SK-N-SH (cell line): ENCODE measurements around the gene CD300LF. TPM values are rescaled to one million over a fixed set of nuclear protein-coding genes. Genes with fewer than 3 reads are reported as not detected.

ENCODE experiments used
- CTCF ChIA-PET: fragments of 300-600, 350-600 bp; formaldehyde crosslinking; extraction: SDS; loops from one replicate; lab custom pipeline; 2021; lab: Yijun Ruan, JAX
- POLR2A ChIA-PET: fragments of 350-600 bp; sonication (Branson Sonifier 250); formaldehyde crosslinking; extraction: SDS; loops from one replicate; lab custom pipeline; 2020; ENCODE audit warnings: antibody characterized with exemption, inconsistent platforms; lab: Yijun Ruan, JAX
- DNase-seq: peaks from one replicate; pipeline ENCODE4 v3.0.0; 2012
- H2AFZ ChIP-seq: fragments of 200-600 bp; sonication (generic); 2 replicates; pipeline ENCODE4 v1.8.1; 2016; ENCODE audit warnings: antibody characterized with exemption, mild to moderate bottlenecking, low read depth
- H3F3A ChIP-seq: fragments of 200-600 bp; sonication (generic); replicated peaks from 2 replicates; pipeline ENCODE3; 2016; ENCODE audit warnings: antibody characterized with exemption, mild to moderate bottlenecking; ENCODE audit not compliant: insufficient read depth
- H3K27ac ChIP-seq, 2 experiments: fragments of 200-500 bp in 1 of 2; fragments of 200-600 bp in 1 of 2; sonication (Bioruptor generic) in 1 of 2; sonication (generic), shearing (Covaris generic) in 1 of 2; 2 replicates each; pipeline versions ENCODE4 v1.5.1 to v1.6.1; 2014 to 2016; ENCODE audit warnings: low read depth in 2 of 2, inconsistent platforms in 1 of 2, low read length in 1 of 2, mild to moderate bottlenecking in 1 of 2, mixed read lengths in 1 of 2
- H3K27me3 ChIP-seq: fragments of 200-600 bp; sonication (generic), shearing (Covaris generic); 2 replicates; pipeline ENCODE4 v1.6.1; 2016; ENCODE audit warnings: mixed run types; ENCODE audit not compliant: insufficient read depth
- H3K36me3 ChIP-seq, 2 experiments: fragments of 200-500 bp in 1 of 2; fragments of 200-600 bp in 1 of 2; sonication (Bioruptor generic) in 1 of 2; sonication (generic) in 1 of 2; replicated peaks in 1 of 2; 2 replicates each; pipeline versions ENCODE3 to v1.5.1; 2014 to 2016; ENCODE audit warnings: low read length in 1 of 2, mild to moderate bottlenecking in 1 of 2; ENCODE audit not compliant: insufficient read depth in 2 of 2, control insufficient read depth in 1 of 2
- H3K4me1 ChIP-seq, 2 experiments: fragments of 200-500 bp in 1 of 2; fragments of 200-600 bp in 1 of 2; sonication (Bioruptor generic) in 1 of 2; sonication (generic), shearing (Covaris generic) in 1 of 2; 2 replicates each; pipeline versions ENCODE4 v1.5.1 to v1.6.1; 2014 to 2016; ENCODE audit warnings: low read depth in 1 of 2, low read length in 1 of 2, mixed run types in 1 of 2; ENCODE audit not compliant: insufficient read depth in 2 of 2, control insufficient read depth in 1 of 2
- H3K4me2 ChIP-seq: fragments of 200-600 bp; sonication (generic), shearing (Covaris generic); 2 replicates; pipeline ENCODE4 v1.6.1; 2017; ENCODE audit warnings: mixed run types
- H3K4me3 ChIP-seq, 2 experiments: fragments of 200-500 bp in 1 of 2; fragments of 200-600 bp in 1 of 2; sonication (Bioruptor generic) in 1 of 2; sonication (generic), shearing (Covaris generic) in 1 of 2; 2 replicates each; pipeline versions ENCODE4 v1.5.1 to v1.8.1; 2014 to 2016; ENCODE audit warnings: low read depth in 2 of 2, inconsistent platforms in 1 of 2, low read length in 1 of 2, mild to moderate bottlenecking in 1 of 2, mixed read lengths in 1 of 2, moderate library complexity in 1 of 2
- H3K79me2 ChIP-seq: fragments of 200-600 bp; sonication (generic); 2 replicates; pipeline ENCODE4 v1.8.1; 2017; ENCODE audit warnings: mild to moderate bottlenecking; ENCODE audit not compliant: insufficient read depth
- H3K9ac ChIP-seq: fragments of 200-600 bp; sonication (generic); 2 replicates; pipeline ENCODE4 v1.6.1; 2017; ENCODE audit warnings: mixed run types
- H3K9me2 ChIP-seq: fragments of 200-600 bp; sonication (generic); 2 replicates; pipeline ENCODE4 v1.6.1; 2017; ENCODE audit warnings: mixed run types
- H3K9me3 ChIP-seq: fragments of 200-600 bp; sonication (generic); 2 replicates; pipeline ENCODE4 v1.6.1; 2017; ENCODE audit warnings: mixed run types, mild to moderate bottlenecking, moderate library complexity
- H4K20me1 ChIP-seq: fragments of 200-600 bp; sonication (generic); 2 replicates; pipeline ENCODE4 v1.6.1; 2017; ENCODE audit warnings: mild to moderate bottlenecking, mixed run types; ENCODE audit not compliant: insufficient read depth
- CHD2 ChIP-seq: fragments of 150-350 bp; IDR thresholded peaks from 2 replicates; pipeline ENCODE4 v1.6.1; 2018; ENCODE audit warnings: low read length; ENCODE audit not compliant: partially characterized antibody
- EP300 ChIP-seq, 2 experiments: IDR thresholded peaks; 2 replicates each; pipeline versions ENCODE4 v1.4.0 to v1.6.1; 2012; ENCODE audit warnings: borderline replicate concordance in 1 of 2, low read depth in 1 of 2, low read length in 1 of 2
- EZH2phosphoT487 ChIP-seq: fragments of 200-600 bp; sonication (generic); IDR thresholded peaks from 2 replicates; pipeline ENCODE4 v1.6.1; 2017; ENCODE audit warnings: low read depth, mixed run types, mild to moderate bottlenecking, antibody characterized with exemption, moderate library complexity, borderline replicate concordance
- FOSL2 ChIP-seq: IDR thresholded peaks from 2 replicates; pipeline ENCODE4 v1.4.0; 2012; ENCODE audit warnings: low read depth, mild to moderate bottlenecking, moderate library complexity, borderline replicate concordance
- FOXM1 ChIP-seq: IDR thresholded peaks from 2 replicates; pipeline ENCODE4 v1.4.0; 2012; ENCODE audit warnings: low read depth, mild to moderate bottlenecking
- GABPA ChIP-seq: IDR thresholded peaks from 2 replicates; pipeline ENCODE4 v1.4.0; 2012; ENCODE audit warnings: low read depth, mild to moderate bottlenecking
- MAX ChIP-seq: IDR thresholded peaks from 2 replicates; pipeline ENCODE4 v1.4.0; 2012; ENCODE audit warnings: low read depth
- MXI1 ChIP-seq: IDR thresholded peaks from 2 replicates; pipeline ENCODE4 v1.6.1; 2012; ENCODE audit warnings: mild to moderate bottlenecking, low read depth, low read length, improper control_type of control experiment
- NFIC ChIP-seq: IDR thresholded peaks from 2 replicates; pipeline ENCODE4 v1.4.0; 2012; ENCODE audit warnings: borderline replicate concordance
- NRF1 ChIP-seq: IDR thresholded peaks from 2 replicates; pipeline ENCODE4 v1.6.1; 2012; ENCODE audit warnings: low read depth, mild to moderate bottlenecking, low read length
- PBX3 ChIP-seq: IDR thresholded peaks from 2 replicates; pipeline ENCODE4; 2012
- POLR2AphosphoS5 ChIP-seq: IDR thresholded peaks from 2 replicates; pipeline ENCODE4 v1.6.1; 2012; ENCODE audit warnings: low read depth, low read length
- RAD21 ChIP-seq: IDR thresholded peaks from 2 replicates; pipeline ENCODE4 v1.6.1; 2012; ENCODE audit warnings: mild to moderate bottlenecking, low read length
- REST ChIP-seq: IDR thresholded peaks from 2 replicates; pipeline ENCODE4 v1.6.1; 2012; ENCODE audit warnings: mild to moderate bottlenecking, low read depth, low read length, moderate library complexity
- SIN3A ChIP-seq: IDR thresholded peaks from 2 replicates; pipeline ENCODE4 v1.6.1; 2012; ENCODE audit warnings: low read depth, mild to moderate bottlenecking, low read length, moderate library complexity, borderline replicate concordance
- SMC3 ChIP-seq: IDR thresholded peaks from 2 replicates; pipeline ENCODE4 v1.6.1; 2012; ENCODE audit warnings: low read depth, low read length, improper control_type of control experiment
- USF2 ChIP-seq: fragments of 150-350 bp; IDR thresholded peaks from 2 replicates; pipeline ENCODE4 v1.6.1; 2017; ENCODE audit warnings: antibody characterized with exemption, low read length, low read depth, borderline replicate concordance
- YY1 ChIP-seq: IDR thresholded peaks from 2 replicates; pipeline ENCODE4 v1.4.0; 2012; ENCODE audit warnings: low read depth, mild to moderate bottlenecking
- WGBS: methylation state at CpG from one replicate; pipeline ENCODE4 v1.1.6; 2017; ENCODE audit warnings: low lambda C conversion rate; 5-methylcytosine and 5-hydroxymethylcytosine counted together
- polyA plus RNA-seq, 3 experiments: library from polyadenylated mRNA; depleted of rRNA; stranded (reverse); fragments of >200 nt; gene quantifications; 2 replicates each; pipeline ENCODE4 v1.2.3, GENCODE V29; 2012
- TF ChIP-seq, protein P1 (sequence below): fragments of 150-350 bp; IDR thresholded peaks from 2 replicates; pipeline ENCODE4 v1.6.1; 2016; ENCODE audit warnings: mild to moderate bottlenecking, low read depth, low read length

The CD300LF gene
- polyA plus RNA-seq, 1 of the 3 experiments (the other 2 are of a cell fraction): not detected

DNA sequence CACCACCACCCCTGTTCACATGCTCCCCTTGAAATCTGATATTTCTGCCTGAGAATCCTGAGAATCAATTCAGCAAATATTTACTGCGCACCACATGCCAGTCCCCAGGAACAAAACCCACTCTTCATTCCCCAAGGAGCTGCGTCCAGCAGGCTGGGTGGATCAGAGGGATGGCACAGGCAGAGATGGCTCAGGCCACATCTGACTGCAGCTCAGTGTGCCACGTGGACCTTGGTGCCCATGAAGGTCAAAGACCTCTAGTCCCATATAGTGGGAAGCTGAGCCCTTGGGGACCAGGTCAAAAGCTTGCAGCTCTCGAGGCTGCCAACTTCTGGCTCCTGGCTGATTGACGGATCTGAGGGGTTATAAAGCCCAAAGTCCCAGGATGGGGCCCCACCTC is 31.8 kb downstream of the CD300LF start:
- peaks cover 0 to 8% of the 10 kb centered on the region in 2 experiments; a peak in 1 of 4 replicates for H3K4me1 ChIP-seq
- no peaks in the 10 kb centered on the region for H3K9me2 ChIP-seq
- H3K4me3 ChIP-seq: no peak overlapping the region
- no peaks in the 10 kb centered on the region for H3K27me3 ChIP-seq
- DNase-seq: no peak
- H3K36me3 ChIP-seq: no peaks in the 10 kb centered on the region
- H2AFZ ChIP-seq: no peak overlapping the region
- H3K79me2 ChIP-seq: no peaks in the 10 kb centered on the region
- no peak overlapping the region for H3K27ac ChIP-seq
- H3K9me3 ChIP-seq: no peaks in the 10 kb centered on the region
- TF ChIP-seq GABPA: no peak
- no peak for TF ChIP-seq USF2
- no peak for TF ChIP-seq RAD21
- no peak overlapping the region for H3K9ac ChIP-seq
- H3K4me2 ChIP-seq: no peak overlapping the region
- 21% methylated on average over 3 of the region's 5 CpGs for WGBS
- CTCF ChIA-PET: interaction anchor here (0.7 to 2.8 kb wide), 6 partner anchors 12 to 115 kb away, joined by 3 to 12 read pairs (median 6); partner anchors contain the start of genes CD300H and RAB37
- POLR2A ChIA-PET: no interaction called here
- no peaks in the 10 kb centered on the region for H4K20me1 ChIP-seq
- H3F3A ChIP-seq: no peaks in the 10 kb centered on the region

GRCh38 chr17:74680213-74680612 is 32.5 kb downstream of the CD300LF start:
- no peaks in the 10 kb centered on the region for H3K9me3 ChIP-seq
- no peak for DNase-seq
- H3K4me1 ChIP-seq: peaks cover 0 to 8% of the 10 kb centered on the region in 2 experiments; a peak in 1 of 4 replicates
- H3K27ac ChIP-seq: no peak overlapping the region
- H4K20me1 ChIP-seq: no peaks in the 10 kb centered on the region
- no peak overlapping the region for H3K4me3 ChIP-seq
- no peak overlapping the region for H2AFZ ChIP-seq
- H3K36me3 ChIP-seq: no peaks in the 10 kb centered on the region
- ChIA-PET CTCF (interaction anchor here (0.8 to 2.8 kb wide), 6 partner anchors 12 to 114 kb away, joined by 3 to 12 read pairs (median 6); partner anchors contain the start of genes CD300H and RAB37), POLR2A (no interaction called here)
- H3K79me2 ChIP-seq: no peaks in the 10 kb centered on the region
- no peaks in the 10 kb centered on the region for H3K9me2 ChIP-seq
- H3F3A ChIP-seq: no peaks in the 10 kb centered on the region
- H3K4me2 ChIP-seq: no peak overlapping the region
- H3K27me3 ChIP-seq: no peaks in the 10 kb centered on the region
- 19% methylated on average over 2 of the region's 2 CpGs for WGBS
- H3K9ac ChIP-seq: no peak overlapping the region
- TF ChIP-seq EP300 (IDR thresholded peaks at IDR 0.05; ENCODE audit: borderline replicate concordance in 1 of 2, low read depth in 1 of 2, low read length in 1 of 2) (no peak), POLR2AphosphoS5 (no peak), SIN3A (no peak), NRF1 (no peak), FOXM1 (no peak), MXI1 (no peak), CHD2 (no peak), PBX3 (no peak), FOSL2 (no peak), REST (no peak), YY1 (no peak), NFIC (no peak), SMC3 (no peak), MAX (no peak), GABPA (no peak), EZH2phosphoT487 (no peak)
- TF ChIP-seq, protein P1, sequence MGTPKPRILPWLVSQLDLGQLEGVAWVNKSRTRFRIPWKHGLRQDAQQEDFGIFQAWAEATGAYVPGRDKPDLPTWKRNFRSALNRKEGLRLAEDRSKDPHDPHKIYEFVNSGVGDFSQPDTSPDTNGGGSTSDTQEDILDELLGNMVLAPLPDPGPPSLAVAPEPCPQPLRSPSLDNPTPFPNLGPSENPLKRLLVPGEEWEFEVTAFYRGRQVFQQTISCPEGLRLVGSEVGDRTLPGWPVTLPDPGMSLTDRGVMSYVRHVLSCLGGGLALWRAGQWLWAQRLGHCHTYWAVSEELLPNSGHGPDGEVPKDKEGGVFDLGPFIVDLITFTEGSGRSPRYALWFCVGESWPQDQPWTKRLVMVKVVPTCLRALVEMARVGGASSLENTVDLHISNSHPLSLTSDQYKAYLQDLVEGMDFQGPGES: no peak
